ENCODE results near the gene MFSD6.
A peak's percentile ranks its signal among the peaks of the same experiment; 100 is the strongest.

MFSD6 gene

GRCh38 chr2:190441564-190441963 is 33.4 kb downstream of the MFSD6 start:
- no peak for DNase-seq

- no peak for DNase-seq
Measured at GRCh38 chr2:190443055-190443454, 34.9 kb downstream of the MFSD6 start.

GRCh38 chr2:190443778-190444481 is 35.8 kb downstream of the MFSD6 start:
- no peak for DNase-seq

- DNase-seq = no peak
Measured at GRCh38 chr2:190444976-190445375, 36.8 kb downstream of the MFSD6 start.

GRCh38 chr2:190446193-190446592 is 38.0 kb downstream of the MFSD6 start:
- no peak for DNase-seq

- DNase-seq = no peak
Measured at GRCh38 chr2:190446750-190447516, 38.8 kb downstream of the MFSD6 start.

- DNase-seq = no peak
Measured at GRCh38 chr2:190447766-190448165, 39.6 kb downstream of the MFSD6 start.

- DNase-seq = no peak
Measured at GRCh38 chr2:190449925-190450324, 41.8 kb downstream of the MFSD6 start.

- DNase-seq = no peak
Measured at GRCh38 chr2:190450363-190450762, 42.2 kb downstream of the MFSD6 start.

- no peak for DNase-seq
Measured at GRCh38 chr2:190451561-190452176, 43.5 kb downstream of the MFSD6 start.

- DNase-seq = no peak
Measured at GRCh38 chr2:190452433-190452832, 44.3 kb downstream of the MFSD6 start.

GRCh38 chr2:190454795-190455194 is 46.6 kb downstream of the MFSD6 start:
- DNase-seq = no peak

- DNase-seq = no peak
Measured at GRCh38 chr2:190455358-190456095, 47.4 kb downstream of the MFSD6 start.

GRCh38 chr2:190456833-190457232 is 48.7 kb downstream of the MFSD6 start:
- no peak for DNase-seq

GRCh38 chr2:190457256-190457655 is 49.1 kb downstream of the MFSD6 start:
- no peak for DNase-seq

- no peak for DNase-seq
Measured at GRCh38 chr2:190458352-190459107, 50.4 kb downstream of the MFSD6 start.

- DNase-seq = no peak
Measured at GRCh38 chr2:190459881-190460280, 51.7 kb downstream of the MFSD6 start.

- DNase-seq = no peak
Measured at GRCh38 chr2:190460487-190460886, 52.3 kb downstream of the MFSD6 start.

GRCh38 chr2:190462181-190462580 is 54.0 kb downstream of the MFSD6 start:
- no peak for DNase-seq

- DNase-seq = no peak
Measured at GRCh38 chr2:190462611-190463010, 54.5 kb downstream of the MFSD6 start.

GRCh38 chr2:190465060-190465459 is 56.9 kb downstream of the MFSD6 start:
- no peak for DNase-seq

GRCh38 chr2:190466819-190467446 is 58.8 kb downstream of the MFSD6 start:
- peak; percentile 89 for DNase-seq
